Transverse colon (tissue), 4 donors: ENCODE data around the gene CPA5.

Experiments
- EP300 ChIP-seq: sonication (generic); formaldehyde crosslinking; IDR thresholded peaks from one replicate; pipeline ENCODE4 v1.6.1; 2017; ENCODE audit warnings: antibody characterized with exemption, low read depth
- POLR2A ChIP-seq: fragments of 450-650 bp; IDR thresholded peaks from one replicate; pipeline ENCODE4 v1.6.1; 2016; ENCODE audit warnings: antibody characterized with exemption, mild to moderate bottlenecking, moderate library complexity
- POLR2AphosphoS5 ChIP-seq, 3 donors: sonication (generic); formaldehyde crosslinking; IDR thresholded peaks; one replicate each; pipeline ENCODE4 v1.6.1; 2016; ENCODE audit warnings: antibody characterized with exemption in 3 of 3
- TF ChIP-seq, protein P1 (sequence below), 5 experiments: fragments of 200-600 bp in 3 of 5; fragments of 450-650 bp in 2 of 5; sonication (generic) in 3 of 5; IDR thresholded peaks; 1 replicate in 2 of 5; 2 replicates in 3 of 5; pipeline ENCODE4 v1.5.1; 2016 to 2017; ENCODE audit warnings: antibody characterized with exemption in 5 of 5, inconsistent platforms in 3 of 5, mild to moderate bottlenecking in 2 of 5, moderate library complexity in 1 of 5

- TF ChIP-seq POLR2AphosphoS5 (IDR thresholded peaks at IDR 0.05): no peak
- TF ChIP-seq, protein P1, sequence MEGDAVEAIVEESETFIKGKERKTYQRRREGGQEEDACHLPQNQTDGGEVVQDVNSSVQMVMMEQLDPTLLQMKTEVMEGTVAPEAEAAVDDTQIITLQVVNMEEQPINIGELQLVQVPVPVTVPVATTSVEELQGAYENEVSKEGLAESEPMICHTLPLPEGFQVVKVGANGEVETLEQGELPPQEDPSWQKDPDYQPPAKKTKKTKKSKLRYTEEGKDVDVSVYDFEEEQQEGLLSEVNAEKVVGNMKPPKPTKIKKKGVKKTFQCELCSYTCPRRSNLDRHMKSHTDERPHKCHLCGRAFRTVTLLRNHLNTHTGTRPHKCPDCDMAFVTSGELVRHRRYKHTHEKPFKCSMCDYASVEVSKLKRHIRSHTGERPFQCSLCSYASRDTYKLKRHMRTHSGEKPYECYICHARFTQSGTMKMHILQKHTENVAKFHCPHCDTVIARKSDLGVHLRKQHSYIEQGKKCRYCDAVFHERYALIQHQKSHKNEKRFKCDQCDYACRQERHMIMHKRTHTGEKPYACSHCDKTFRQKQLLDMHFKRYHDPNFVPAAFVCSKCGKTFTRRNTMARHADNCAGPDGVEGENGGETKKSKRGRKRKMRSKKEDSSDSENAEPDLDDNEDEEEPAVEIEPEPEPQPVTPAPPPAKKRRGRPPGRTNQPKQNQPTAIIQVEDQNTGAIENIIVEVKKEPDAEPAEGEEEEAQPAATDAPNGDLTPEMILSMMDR (IDR thresholded peaks at IDR 0.05): no peak
- no peak for TF ChIP-seq POLR2A
- no peak for TF ChIP-seq EP300
These were observed 7.1 kb upstream of the CPA5 start for GRCh38 chr7:130337410-130337971.
